Ascending aorta (tissue), 2 donors: Measurements from ENCODE around the gene SULT1C3. TPM values are rescaled to one million over a fixed set of nuclear protein-coding genes. Genes with fewer than 3 reads are reported as not detected.

Source experiments
- DNase-seq, 2 donors: peaks; one replicate each; pipeline ENCODE4 v3.0.0-alpha.2; 2019; ENCODE audit warnings: low spot score in 2 of 2
- H3K27ac ChIP-seq, 2 donors: fragments of 200-600 bp; sonication (generic); one replicate each; pipeline ENCODE4 v1.5.1; 2016 to 2017; ENCODE audit warnings: mild to moderate bottlenecking in 1 of 2
- H3K27me3 ChIP-seq: fragments of 200-600 bp; sonication (generic); one replicate; pipeline ENCODE4 v1.5.1; 2017
- H3K36me3 ChIP-seq, 2 donors: fragments of 200-600 bp; sonication (generic); one replicate each; pipeline ENCODE4 v1.5.1; 2016
- H3K4me1 ChIP-seq, 2 donors: fragments of 200-600 bp; sonication (generic); one replicate each; pipeline ENCODE4 v1.5.1; 2016 to 2017; ENCODE audit warnings: mild to moderate bottlenecking in 1 of 2
- H3K4me3 ChIP-seq, 2 donors: fragments of 200-600 bp; sonication (generic); one replicate each; pipeline ENCODE4 v1.5.1; 2016 to 2017; ENCODE audit warnings: mild to moderate bottlenecking in 1 of 2
- H3K9me3 ChIP-seq, 2 donors: fragments of 200-600 bp; sonication (generic); one replicate each; pipeline ENCODE4 v1.5.1; 2016
- CTCF ChIP-seq, 3 experiments: fragments of 200-600 bp in 2 of 3; fragments of 450-650 bp in 1 of 3; sonication (generic) in 2 of 3; IDR thresholded peaks; one replicate each; pipeline ENCODE4 v1.5.1; 2016 to 2019; ENCODE audit warnings: antibody characterized with exemption in 3 of 3, mild to moderate bottlenecking in 1 of 3, moderate library complexity in 1 of 3
- intact Hi-C: fragments of 100-400 bp; cut with DNase I; formaldehyde crosslinking; loops from one replicate; pipeline ENCODE4 v1.15.1; 2023
- total RNA-seq: library from RNA; depleted of rRNA; stranded (reverse); fragments of >200 nt; gene quantifications from one replicate; pipeline ENCODE4 v1.1.0, GENCODE V29; 2016

Gene SULT1C3
- total RNA-seq, 1 donor from 2014 or later = not detected

GRCh38 chr2:108243566-108243965, 3.8 kb downstream of the SULT1C3 start:
- intact Hi-C loops = no loop called here

DNA sequence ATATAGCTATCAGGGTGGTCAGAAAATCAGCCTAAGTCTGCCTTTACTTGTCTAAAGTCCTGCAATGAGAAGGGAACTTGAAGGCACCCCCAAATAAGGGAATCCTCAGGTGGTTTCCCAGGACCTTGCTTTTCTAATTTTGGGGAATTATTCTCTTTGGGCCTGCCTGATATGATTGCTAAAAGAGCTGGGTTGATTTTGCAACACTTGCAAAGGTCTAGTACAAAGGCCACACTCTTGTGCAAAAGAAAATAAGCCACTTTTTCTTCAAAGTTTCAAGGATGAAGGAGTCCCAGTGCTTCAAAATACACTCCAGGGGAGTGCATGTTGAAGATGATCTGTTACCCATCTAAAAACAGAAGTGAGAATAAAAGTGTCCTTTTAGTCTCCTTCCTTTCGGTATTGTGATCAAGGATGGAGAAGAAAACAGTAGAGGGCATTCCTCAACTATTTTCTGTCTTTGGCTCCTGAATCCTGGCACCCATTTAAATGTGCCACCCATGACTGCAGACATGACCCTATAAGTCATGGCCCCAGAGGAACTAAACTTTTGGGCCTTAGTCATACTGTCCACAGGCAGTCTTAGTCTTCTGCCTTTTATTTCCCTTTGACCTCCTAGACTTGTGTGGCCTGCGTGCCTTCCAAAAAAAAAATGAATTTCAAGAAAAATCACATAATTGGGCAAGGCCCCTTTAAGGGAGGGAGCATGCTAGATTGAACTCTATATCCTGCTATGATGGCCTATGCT, 5.1 kb downstream of the SULT1C3 start:
- H3K9me3 ChIP-seq = no peaks in the 10 kb centered on the region
- H3K4me3 ChIP-seq = no peak overlapping the region
- intact Hi-C loops = no loop called here
- H3K27ac ChIP-seq = no peak overlapping the region
- H3K27me3 ChIP-seq = no peaks in the 10 kb centered on the region
- no peak for TF ChIP-seq CTCF (IDR thresholded peaks at IDR 0.05)
- no peak for DNase-seq
- peaks cover 0 to 3% of the 10 kb centered on the region in 2 donors for H3K4me1 ChIP-seq
- H3K36me3 ChIP-seq = no peaks in the 10 kb centered on the region

More at GRCh38 chr2:108243566-108243965, 3.8 kb downstream of the SULT1C3 start:
- Histone ChIP-seq H3K9me3 (no peaks in the 10 kb centered on the region), H3K27me3 (no peaks in the 10 kb centered on the region), H3K4me3 (no peak overlapping the region), H3K4me1 (peaks cover 0 to 3% of the 10 kb centered on the region in 2 donors), H3K36me3 (no peaks in the 10 kb centered on the region), H3K27ac (no peak overlapping the region)
- no peak for DNase-seq
- TF ChIP-seq CTCF (IDR thresholded peaks at IDR 0.05) = no peak

- no peak for DNase-seq
- Histone ChIP-seq H3K36me3 (no peaks in the 10 kb centered on the region), H3K4me3 (no peak overlapping the region), H3K4me1 (no peaks in the 10 kb centered on the region), H3K27ac (no peak overlapping the region), H3K27me3 (no peaks in the 10 kb centered on the region), H3K9me3 (no peaks in the 10 kb centered on the region)
- TF ChIP-seq CTCF (IDR thresholded peaks at IDR 0.05) = no peak
- intact Hi-C loops = no loop called here
Measured at GRCh38 chr2:108253106-108253505, 13.3 kb downstream of the SULT1C3 start.

- Histone ChIP-seq H3K4me3 (no peak overlapping the region), H3K27me3 (no peaks in the 10 kb centered on the region), H3K4me1 (no peaks in the 10 kb centered on the region), H3K36me3 (no peaks in the 10 kb centered on the region), H3K9me3 (no peaks in the 10 kb centered on the region), H3K27ac (no peak overlapping the region)
- no peak for TF ChIP-seq CTCF (IDR thresholded peaks at IDR 0.05)
- intact Hi-C loops = no loop called here
- no peak for DNase-seq
Measured at GRCh38 chr2:108257757-108258331, 18.1 kb downstream of the SULT1C3 start.

GRCh38 chr2:108260773-108261172, 21.0 kb downstream of the SULT1C3 start:
- H3K4me1 ChIP-seq = no peaks in the 10 kb centered on the region
- no peak for TF ChIP-seq CTCF (IDR thresholded peaks at IDR 0.05)
- no peaks in the 10 kb centered on the region for H3K36me3 ChIP-seq
- no peaks in the 10 kb centered on the region for H3K27me3 ChIP-seq
- H3K27ac ChIP-seq = no peak overlapping the region
- intact Hi-C loops = no loop called here
- no peaks in the 10 kb centered on the region for H3K9me3 ChIP-seq
- no peak for DNase-seq
- H3K4me3 ChIP-seq = no peak overlapping the region
